H1 (cell line): ENCODE data around the gene RBFOX1. TPM values are rescaled to one million over a fixed set of nuclear protein-coding genes. Genes with fewer than 3 reads are reported as not detected.

Experiments
- CTCF ChIA-PET: fragments of 300-600 bp; sonication (Branson Sonifier 250); formaldehyde crosslinking; loops from one replicate; lab custom pipeline; 2021; ENCODE audit not compliant: partially characterized antibody; lab: Charles Lee
- POLR2A ChIA-PET: fragments of 300-600 bp; sonication (Branson Sonifier 250); formaldehyde crosslinking; loops from one replicate; lab custom pipeline; 2021; ENCODE audit warnings: inconsistent platforms; ENCODE audit not compliant: partially characterized antibody; lab: Charles Lee
- DNase-seq, 2 experiments: peaks; one replicate each; pipeline versions ENCODE4 v3.0.0 to v3.0.0-alpha.2; 2010 to 2022; ENCODE audit warnings: low spot score in 2 of 2, low read depth in 1 of 2, mixed read lengths in 1 of 2
- FAIRE-seq: peaks from 2 replicates; lab custom pipeline; 2011; peaks lifted over from hg19 to GRCh38; lab: Jason Lieb, UNC
- H2AFZ ChIP-seq: 2 replicates; pipeline ENCODE4 v1.8.1; 2012; ENCODE audit warnings: low read length, inconsistent platforms
- H2AK5ac ChIP-seq: 2 replicates; pipeline ENCODE4 v1.6.1; 2013; ENCODE audit warnings: low read depth, low read length
- H2BK120ac ChIP-seq: replicated peaks from 2 replicates; pipeline ENCODE3; 2013; ENCODE audit warnings: low read depth, low read length, inconsistent platforms
- H2BK12ac ChIP-seq: 2 replicates; pipeline ENCODE4 v1.6.1; 2013; ENCODE audit warnings: low read depth, low read length
- H2BK15ac ChIP-seq: 2 replicates; pipeline ENCODE4 v1.6.1; 2013; ENCODE audit warnings: low read length
- H2BK20ac ChIP-seq: 2 replicates; pipeline ENCODE4 v1.6.1; 2013; ENCODE audit warnings: low read length
- H2BK5ac ChIP-seq: 2 replicates; pipeline ENCODE4 v1.6.1; 2013; ENCODE audit warnings: low read depth, low read length
- H3K14ac ChIP-seq: 2 replicates; pipeline ENCODE4 v1.6.1; 2013; ENCODE audit warnings: inconsistent platforms; ENCODE audit not compliant: insufficient read length
- H3K18ac ChIP-seq: 2 replicates; pipeline ENCODE4 v1.6.1; 2013; ENCODE audit warnings: low read length; ENCODE audit errors: extremely low read depth
- H3K23ac ChIP-seq: 2 replicates; pipeline ENCODE4 v1.6.1; 2013; ENCODE audit warnings: inconsistent platforms; ENCODE audit not compliant: insufficient read length
- H3K23me2 ChIP-seq: 2 replicates; pipeline ENCODE4 v1.6.1; 2013; ENCODE audit warnings: low read depth, low read length
- H3K27ac ChIP-seq: 2 replicates; pipeline ENCODE4 v1.6.1; 2011; ENCODE audit warnings: low read depth, low read length, inconsistent platforms
- H3K27me3 ChIP-seq, 4 experiments: replicated peaks in 1 of 4; 1 replicate in 1 of 4; 2 replicates in 3 of 4; pipeline versions ENCODE4 v1.6.1 to v1.8.1; 2011 to 2013; ENCODE audit warnings: low read length in 3 of 4, mild to moderate bottlenecking in 3 of 4, inconsistent platforms in 2 of 4, mixed read lengths in 2 of 4, moderate library complexity in 1 of 4; ENCODE audit not compliant: control insufficient read depth in 3 of 4, insufficient read depth in 3 of 4; ENCODE audit errors: extremely low read depth in 1 of 4
- H3K36me3 ChIP-seq, 4 experiments: 2 replicates each; pipeline versions ENCODE4 v1.6.1 to v1.8.1; 2011 to 2013; ENCODE audit warnings: mild to moderate bottlenecking in 4 of 4, low read length in 3 of 4, moderate library complexity in 2 of 4, control low read depth in 1 of 4, inconsistent platforms in 1 of 4; ENCODE audit not compliant: insufficient read depth in 4 of 4, control insufficient read depth in 2 of 4
- H3K4ac ChIP-seq: replicated peaks from 2 replicates; pipeline ENCODE3; 2013; ENCODE audit warnings: low read length, low read depth, mixed read lengths, inconsistent platforms; ENCODE audit not compliant: insufficient read length
- H3K4me1 ChIP-seq, 4 experiments: replicated peaks in 1 of 4; 1 replicate in 1 of 4; 2 replicates in 3 of 4; pipeline versions ENCODE4 v1.6.1 to v1.8.1; 2011 to 2013; ENCODE audit warnings: low read length in 3 of 4, inconsistent platforms in 2 of 4, mixed read lengths in 1 of 4; ENCODE audit not compliant: insufficient read depth in 4 of 4, control insufficient read depth in 3 of 4
- H3K4me2 ChIP-seq, 2 experiments: 2 replicates each; pipeline versions ENCODE4 v1.6.1 to v1.8.1; 2011 to 2013; ENCODE audit warnings: low read depth in 2 of 2, low read length in 2 of 2, control low read depth in 1 of 2, inconsistent platforms in 1 of 2, mild to moderate bottlenecking in 1 of 2; ENCODE audit not compliant: insufficient read depth in 1 of 2
- H3K4me3 ChIP-seq, 4 experiments: fragments of 200-600, 300-600 bp in 1 of 4; sonication (generic), shearing (Covaris generic), sonication (Bioruptor Twin) in 1 of 4; 2 replicates each; pipeline versions ENCODE4 v1.5.1 to v1.8.1; 2011 to 2016; ENCODE audit warnings: low read length in 4 of 4, low read depth in 3 of 4, control low read depth in 2 of 4, inconsistent platforms in 2 of 4, mild to moderate bottlenecking in 2 of 4, mixed read lengths in 1 of 4, moderate library complexity in 1 of 4; ENCODE audit not compliant: insufficient read depth in 2 of 4; ENCODE audit errors: extremely low read depth in 1 of 4
- H3K56ac ChIP-seq: replicated peaks from 2 replicates; pipeline ENCODE3; 2013; ENCODE audit warnings: low read depth, mild to moderate bottlenecking, mixed read lengths, low read length, inconsistent platforms; ENCODE audit not compliant: insufficient read length
- H3K79me1 ChIP-seq: 2 replicates; pipeline ENCODE4 v1.6.1; 2013; ENCODE audit warnings: low read depth, low read length, control low read depth
- H3K79me2 ChIP-seq, 2 experiments: 2 replicates each; pipeline versions ENCODE4 v1.6.1 to v1.8.1; 2012 to 2013; ENCODE audit warnings: low read length in 2 of 2, mild to moderate bottlenecking in 2 of 2, inconsistent platforms in 1 of 2; ENCODE audit not compliant: insufficient read depth in 2 of 2, control insufficient read depth in 1 of 2
- H3K9ac ChIP-seq, 4 experiments: replicated peaks in 1 of 4; 1 replicate in 1 of 4; 2 replicates in 3 of 4; pipeline versions ENCODE4 v1.6.1 to v1.8.1; 2011 to 2013; ENCODE audit warnings: low read depth in 3 of 4, low read length in 3 of 4, control low read depth in 2 of 4, mild to moderate bottlenecking in 2 of 4, moderate library complexity in 2 of 4, inconsistent platforms in 1 of 4; ENCODE audit errors: extremely low read depth in 1 of 4
- H3K9me3 ChIP-seq, 2 experiments: 2 replicates each; pipeline versions ENCODE4 v1.6.1 to v1.8.1; 2012 to 2013; ENCODE audit warnings: mild to moderate bottlenecking in 2 of 2, moderate library complexity in 2 of 2, control low read depth in 1 of 2, inconsistent platforms in 1 of 2, low read depth in 1 of 2, low read length in 1 of 2, mixed read lengths in 1 of 2; ENCODE audit not compliant: insufficient read depth in 2 of 2
- H4K20me1 ChIP-seq, 2 experiments: replicated peaks in 1 of 2; 2 replicates each; pipeline versions ENCODE3 to v1.8.1; 2011 to 2013; ENCODE audit warnings: inconsistent platforms in 2 of 2, low read length in 2 of 2, mild to moderate bottlenecking in 1 of 2; ENCODE audit not compliant: insufficient read depth in 2 of 2, control insufficient read depth in 1 of 2
- H4K5ac ChIP-seq: 2 replicates; pipeline ENCODE4 v1.6.1; 2013; ENCODE audit warnings: low read length, low read depth, mixed read lengths, inconsistent platforms; ENCODE audit not compliant: insufficient read length
- H4K8ac ChIP-seq: 2 replicates; pipeline ENCODE4 v1.8.0; 2013; ENCODE audit warnings: mild to moderate bottlenecking, moderate library complexity, low read length, inconsistent platforms; ENCODE audit not compliant: insufficient read depth; ENCODE audit errors: extremely low read depth
- H4K91ac ChIP-seq: replicated peaks from 2 replicates; pipeline ENCODE3; 2013; ENCODE audit warnings: low read length, mixed read lengths, inconsistent platforms; ENCODE audit not compliant: insufficient read length
- CHD1 ChIP-seq: IDR thresholded peaks from 2 replicates; pipeline ENCODE4 v1.6.1; 2012; ENCODE audit warnings: low read depth, low read length, improper control_type of control experiment
- KDM1A ChIP-seq: fragments of 200-600, 300-600 bp; sonication (generic); IDR thresholded peaks from 2 replicates; pipeline ENCODE4 v1.7.1; 2016; ENCODE audit warnings: mild to moderate bottlenecking, low read length, borderline replicate concordance
- NRF1 ChIP-seq: IDR thresholded peaks from 2 replicates; pipeline ENCODE4 v1.6.1; 2011; ENCODE audit warnings: mild to moderate bottlenecking, low read depth, low read length, improper control_type of control experiment
- TAF7 ChIP-seq: optimal IDR thresholded peaks from 2 replicates; pipeline ENCODE3; 2011; ENCODE audit warnings: low read depth, mild to moderate bottlenecking, inconsistent platforms, low read length, moderate library complexity, borderline replicate concordance
- WGBS, 2 experiments: shearing (Covaris generic) in 1 of 2; methylation state at CpG; one replicate each; pipeline versions ENCODE4 v1.1.6 to v1.1.7; 2013 to 2015; ENCODE audit warnings: low lambda C conversion rate in 2 of 2, mixed read lengths in 2 of 2, inconsistent platforms in 1 of 2, low coverage in 1 of 2, missing lambda C conversion rate in 1 of 2; ENCODE audit not compliant: insufficient replicate concordance in 2 of 2, insufficient coverage in 1 of 2, insufficient read length in 1 of 2; ENCODE audit errors: extremely low coverage in 1 of 2, missing lambda C conversion rate in 1 of 2; 5-methylcytosine and 5-hydroxymethylcytosine counted together
- polyA plus RNA-seq, 7 experiments: library from polyadenylated mRNA; depleted of rRNA in 3 of 7; stranded (reverse) in 5 of 7; unstranded in 2 of 7; fragments of >200 nt in 5 of 7; fragments of 200-250 nt in 2 of 7; gene quantifications; 1 replicate in 5 of 7; 2 replicates in 1 of 7; 4 replicates in 1 of 7; pipeline versions ENCODE4 v1.2.1 to v1.2.3, GENCODE V29; 2011 to 2013; ENCODE audit warnings: missing spikeins in 2 of 7, mixed read lengths in 2 of 7
- total RNA-seq: library from RNA; stranded (reverse); fragmentation: NEBNext Ultra II Directional; extraction: Animal tissue kit (Norgen Biotek cat#: 25700); gene quantifications from 2 replicates; pipeline ENCODE4 v1.2.1, GENCODE V29; 2021

RBFOX1 gene
- total and polyA plus RNA-seq, 2 of the 8 experiments (the other 6 are each of a cell fraction or from before 2014, with no cell fraction given) = 1.7 to 2.8 TPM

DNA sequence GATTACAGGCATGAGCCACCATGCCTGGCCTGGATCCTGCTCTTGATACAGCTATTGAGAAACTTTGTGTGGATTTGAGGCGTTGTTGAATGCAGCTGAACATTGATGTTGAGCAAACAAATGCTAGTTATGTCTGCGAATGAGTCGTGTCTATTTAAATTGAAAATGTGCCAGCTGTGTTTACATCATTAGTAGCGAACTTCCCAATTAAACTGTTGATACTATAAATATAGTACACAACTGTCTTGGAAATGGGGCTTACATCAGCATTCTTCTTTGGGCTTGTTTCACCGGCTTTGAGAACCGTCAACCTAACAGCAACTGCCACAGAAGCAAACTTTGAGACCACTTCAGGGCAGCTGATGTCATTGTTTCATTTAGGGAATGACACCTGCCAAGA lies 251.9 kb downstream of the RBFOX1 start:
- no peak overlapping the region for H4K91ac ChIP-seq
- H3K27ac ChIP-seq = no peak overlapping the region
- H3K27me3 ChIP-seq = no peaks in the 10 kb centered on the region
- TF ChIP-seq NRF1 (no peak), TAF7 (no peak), CHD1 (no peak), KDM1A (no peak)
- TF ChIP-seq, all 59 proteins: peak for 0
- DNase-seq = no peak
- H3K79me2 ChIP-seq = no peaks in the 10 kb centered on the region
- no peak overlapping the region for H2BK12ac ChIP-seq
- H3K23me2 ChIP-seq = no peaks in the 10 kb centered on the region
- no peak overlapping the region for H3K56ac ChIP-seq
- H3K9ac ChIP-seq = no peak overlapping the region
- no peaks in the 10 kb centered on the region for H3K9me3 ChIP-seq
- no peak overlapping the region for H2BK15ac ChIP-seq
- H2BK20ac ChIP-seq = no peak overlapping the region
- no peak overlapping the region for H2BK5ac ChIP-seq
- H4K20me1 ChIP-seq = no peaks in the 10 kb centered on the region
- no peak overlapping the region for H2AFZ ChIP-seq
- no peak overlapping the region for H3K4ac ChIP-seq
- no peak overlapping the region for H4K5ac ChIP-seq
- WGBS, 2 experiments = 93% methylated on average over 6 of the region's 6 CpGs; no CpG with 5 or more reads in 1 of the 2 experiments
- H4K8ac ChIP-seq = no peak overlapping the region
- H2AK5ac ChIP-seq = no peak overlapping the region
- no peak overlapping the region for H3K4me3 ChIP-seq
- no peak overlapping the region for H2BK120ac ChIP-seq
- no peak overlapping the region for H3K23ac ChIP-seq
- peaks cover 0 to 2% (median 0%) of the 10 kb centered on the region in 4 experiments; a peak in 1 of 7 replicates for H3K4me1 ChIP-seq
- no peak overlapping the region for H3K14ac ChIP-seq
- H3K79me1 ChIP-seq = no peaks in the 10 kb centered on the region
- no peaks in the 10 kb centered on the region for H3K36me3 ChIP-seq
- no peak overlapping the region for H3K4me2 ChIP-seq
- H3K18ac ChIP-seq = no peak overlapping the region
- CTCF ChIA-PET = interaction anchor here (0.6 kb wide), 1 partner anchor 841 kb away, joined by 3 read pairs; no protein-coding TSS in a partner anchor
- POLR2A ChIA-PET = no interaction called here
- FAIRE-seq = no peak
